ENCODE measurements around the gene BYSL.

The BYSL gene

GRCh38 chr6:41914869-41915530, 6.3 kb upstream of the BYSL start:
- DNase-seq, result no peak

DNA sequence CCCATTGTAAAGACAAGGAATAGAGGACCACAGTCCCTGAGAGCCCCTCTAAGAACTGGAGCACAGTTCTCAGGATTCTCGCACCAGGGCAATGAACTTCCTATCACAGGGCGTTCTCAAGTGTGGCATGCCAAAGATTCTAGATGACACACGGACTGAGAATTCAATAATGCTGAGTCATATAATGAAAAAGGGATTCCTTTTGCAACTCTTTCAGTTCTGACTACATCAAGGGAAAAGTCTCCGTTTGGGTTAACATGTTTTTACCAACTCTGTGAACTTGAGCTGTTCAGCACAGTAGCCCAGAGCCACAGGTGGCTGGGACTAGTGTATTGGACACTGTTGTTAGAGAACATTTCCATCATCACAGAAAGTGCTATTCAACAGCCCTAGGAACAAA, 3.8 kb upstream of the BYSL start:
- no peak for DNase-seq

DNA sequence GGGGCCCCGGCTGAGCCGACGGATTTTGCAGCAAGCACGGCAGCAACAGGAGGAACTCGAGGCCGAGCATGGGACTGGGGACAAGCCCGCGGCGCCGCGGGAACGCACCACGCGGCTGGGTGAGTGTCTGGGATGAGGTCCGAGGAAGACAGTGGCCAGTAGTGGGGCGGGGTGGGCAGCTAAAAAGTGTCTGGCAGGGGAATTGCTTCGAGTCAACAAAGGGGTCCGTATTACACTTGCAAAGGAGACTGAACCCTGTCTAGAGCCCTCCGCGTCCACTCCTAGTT, 356 bp downstream of the BYSL start:
- DNase-seq, result no peak

GRCh38 chr6:41922154-41922553, 855 bp downstream of the BYSL start:
- no peak for DNase-seq

DNA sequence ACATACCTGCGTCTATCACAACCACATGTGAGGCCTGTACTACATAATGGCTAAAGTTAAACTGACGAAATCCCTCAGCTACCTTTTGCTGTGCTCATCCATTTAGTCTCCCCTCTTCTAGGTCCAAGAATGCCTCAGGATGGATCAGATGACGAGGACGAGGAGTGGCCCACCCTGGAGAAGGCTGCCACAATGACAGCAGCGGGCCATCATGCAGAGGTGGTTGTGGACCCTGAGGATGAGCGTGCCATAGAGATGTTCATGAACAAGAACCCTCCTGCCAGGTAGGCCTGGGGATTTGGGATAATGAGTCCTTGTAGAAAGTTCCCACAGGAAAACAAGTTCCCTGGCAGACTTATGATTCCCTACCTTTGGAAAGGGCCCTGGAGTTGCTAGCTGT, 6.0 kb downstream of the BYSL start:
- DNase-seq, result no peak

DNA sequence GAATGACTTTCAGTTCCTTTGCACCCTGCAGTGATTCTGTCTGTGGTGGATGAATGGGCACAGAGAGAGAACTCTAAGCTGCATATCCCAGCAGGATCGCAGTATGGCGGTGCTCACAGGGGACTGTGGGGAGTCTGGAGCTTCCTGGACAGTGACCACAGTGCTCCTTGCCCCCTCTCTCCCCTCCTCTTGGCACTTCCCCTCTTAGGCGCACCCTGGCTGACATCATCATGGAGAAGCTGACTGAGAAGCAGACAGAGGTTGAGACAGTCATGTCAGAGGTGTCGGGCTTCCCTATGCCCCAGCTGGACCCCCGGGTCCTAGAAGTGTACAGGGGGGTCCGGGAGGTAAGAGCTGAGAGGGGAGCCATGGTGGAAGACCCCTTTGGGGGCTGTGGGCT, 8.6 kb downstream of the BYSL start:
- DNase-seq, result no peak

GRCh38 chr6:41931792-41932191, 10.5 kb downstream of the BYSL start:
- DNase-seq, result no peak

- DNase-seq, result no peak
These were observed 11.1 kb downstream of the BYSL start for GRCh38 chr6:41932378-41932777.

DNA sequence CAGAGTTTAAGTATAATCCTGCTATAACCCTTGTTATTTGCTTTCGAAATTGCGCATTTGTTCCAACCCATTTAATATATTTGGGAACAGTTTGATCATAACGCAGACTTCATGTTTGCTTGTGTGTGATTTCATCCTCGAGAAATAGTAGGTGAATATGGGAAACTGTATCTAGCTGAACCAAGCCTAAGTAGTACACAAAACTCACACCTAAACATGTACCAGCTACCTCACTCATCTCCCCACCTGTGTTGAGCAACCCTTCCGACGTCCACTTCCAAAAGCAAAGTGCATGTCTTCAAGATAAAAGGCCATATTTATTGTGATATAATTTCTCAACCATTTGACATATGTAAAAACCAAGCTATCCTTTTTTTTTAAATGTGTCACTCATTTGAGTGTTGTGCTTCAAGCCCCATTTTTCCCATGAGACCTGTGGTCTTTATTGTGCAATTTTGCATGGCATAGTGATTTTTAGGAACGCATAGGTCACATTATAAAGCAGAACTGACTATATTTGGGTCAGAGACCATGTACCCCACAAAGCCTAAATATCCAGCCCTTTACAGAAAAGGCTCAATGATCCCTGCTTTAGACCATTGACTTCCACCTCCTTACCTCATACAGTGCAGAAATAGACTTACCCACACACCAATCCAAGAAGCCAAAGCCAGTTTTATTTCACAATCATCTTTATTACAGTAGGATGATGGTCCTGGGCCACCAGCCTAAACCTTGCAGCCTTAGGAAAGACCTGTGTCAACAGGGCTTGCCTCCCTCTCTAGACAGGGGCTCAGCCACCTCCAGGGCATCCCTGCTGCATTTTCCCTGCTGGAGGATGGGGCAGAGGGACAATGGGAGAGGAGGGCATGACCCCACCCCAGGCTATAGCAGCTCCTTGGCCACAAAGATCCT, 13.2 kb downstream of the BYSL start:
- no peak for DNase-seq

DNA sequence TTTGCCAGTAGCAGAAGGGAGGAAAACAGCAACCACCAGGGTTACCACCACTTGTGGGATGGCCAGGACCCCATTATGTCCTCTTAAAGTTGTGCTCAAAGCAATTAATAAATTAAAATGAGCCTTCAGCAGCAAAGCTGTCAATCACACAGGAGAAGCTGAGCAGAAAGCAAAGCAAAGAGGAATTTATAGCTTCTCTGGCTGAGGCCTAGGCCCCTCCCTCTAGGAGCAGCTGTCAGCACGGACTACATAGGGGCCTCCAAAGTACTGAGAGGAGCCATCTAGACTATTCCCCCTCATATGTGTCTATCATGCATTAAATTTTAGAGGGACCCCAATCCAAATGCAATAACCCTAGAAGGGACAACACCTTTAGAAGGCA, 13.9 kb downstream of the BYSL start:
- DNase-seq, result no peak

- DNase-seq, result no peak
These were observed 14.4 kb downstream of the BYSL start for GRCh38 chr6:41935685-41936072.

GRCh38 chr6:41936073-41936837, 15.0 kb downstream of the BYSL start:
- DNase-seq, result peak; percentile 38

DNA sequence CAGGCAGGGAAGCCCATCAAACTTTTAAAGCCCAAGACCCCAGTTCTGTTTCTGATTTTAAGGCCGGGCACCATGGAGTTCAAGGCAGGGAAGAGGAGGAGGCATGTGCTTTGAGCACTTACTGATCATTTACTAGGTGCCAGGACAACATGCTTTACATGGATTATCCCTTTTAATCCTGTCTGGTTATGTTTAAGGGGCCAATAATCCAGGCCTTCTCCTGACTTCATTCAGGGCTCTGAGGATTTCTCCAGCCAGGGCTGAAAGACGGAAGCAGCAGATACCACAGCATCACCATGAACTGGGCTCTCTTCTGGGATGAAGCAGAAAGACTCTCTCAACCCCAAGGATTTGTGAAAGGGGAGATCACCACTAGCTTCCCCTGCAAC, 16.2 kb downstream of the BYSL start:
- no peak for DNase-seq

DNA sequence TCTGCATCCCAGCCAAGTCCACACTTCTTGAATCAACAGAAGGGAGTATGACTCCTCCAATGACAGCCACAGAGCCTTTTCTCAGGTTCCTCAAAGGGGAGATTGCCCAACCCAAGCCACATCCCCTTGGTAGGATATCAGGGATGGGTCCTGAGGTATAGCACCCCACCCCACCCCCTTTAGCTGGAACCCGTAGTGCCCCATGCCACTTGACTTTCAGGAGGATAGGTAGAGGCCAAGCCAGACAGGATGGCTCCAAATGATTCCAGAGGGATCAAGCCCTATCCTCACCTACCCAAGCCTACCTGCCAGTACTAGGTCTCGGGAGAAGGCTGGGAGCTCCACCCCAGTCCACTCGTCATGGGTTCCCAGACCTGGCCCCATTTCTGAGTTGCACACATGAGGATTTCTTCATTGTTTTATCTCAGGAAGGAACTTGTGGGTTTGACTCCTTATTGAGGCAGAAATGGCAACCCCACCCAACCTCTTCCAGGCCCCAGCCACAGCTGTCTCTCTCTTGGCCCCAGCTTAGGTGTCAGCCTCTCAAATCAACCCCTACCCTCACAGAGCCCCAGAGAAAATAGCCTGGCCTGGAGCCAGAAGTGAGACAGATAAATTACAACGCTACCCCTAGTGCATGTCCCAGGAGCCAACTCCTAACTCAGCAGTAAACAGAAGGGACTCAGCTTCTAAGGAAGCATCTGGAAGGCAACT, 16.7 kb downstream of the BYSL start:
- no peak for DNase-seq

GRCh38 chr6:41938590-41939175, 17.4 kb downstream of the BYSL start:
- no peak for DNase-seq

GRCh38 chr6:41939176-41939847, 18.0 kb downstream of the BYSL start:
- no peak for DNase-seq

- DNase-seq, result no peak
These were observed 18.8 kb downstream of the BYSL start for GRCh38 chr6:41939848-41940758.

DNA sequence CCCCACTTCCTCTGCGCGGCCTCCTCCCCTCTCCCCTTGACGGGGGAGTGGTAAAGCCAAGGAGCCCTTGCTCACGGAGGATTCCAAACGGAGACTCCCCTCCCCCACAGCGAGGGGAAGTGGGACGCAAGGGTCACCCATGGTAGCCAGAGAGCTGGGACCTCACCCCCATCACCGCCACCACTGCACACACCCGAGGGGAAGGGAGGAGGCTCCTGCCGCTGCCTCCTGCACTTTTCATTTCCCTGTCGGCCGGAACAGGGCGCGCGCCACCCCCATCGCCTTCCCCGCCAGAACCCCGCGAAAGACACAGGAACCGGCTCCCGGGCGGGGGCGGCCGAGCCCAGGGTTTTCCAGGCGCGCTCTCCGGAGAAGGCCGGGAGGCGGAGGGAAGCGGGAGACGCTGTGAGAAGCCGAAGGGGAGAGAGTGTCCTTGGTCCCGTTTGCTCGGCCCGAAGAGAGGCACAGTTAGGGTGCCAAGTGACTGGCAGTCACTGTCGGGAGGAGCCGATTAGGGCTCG, 19.5 kb downstream of the BYSL start:
- DNase-seq, result no peak

- peak; percentile 71 for DNase-seq
These were observed 20.2 kb downstream of the BYSL start, which contains the start of gene CCND3 for GRCh38 chr6:41941280-41942066. Gene CCND3, minus strand, starts transcription at chr6:41941808. Its CDS starts 159 bp downstream, at chr6:41941649.
